K562 treated with DMSO at 1 percent for 4 hours (cell line): Measurements from ENCODE around the gene ZNF493. TPM values are rescaled to one million over a fixed set of nuclear protein-coding genes. Genes with fewer than 3 reads are reported as not detected.

Experiments used
- total RNA-seq: library from RNA; unstranded; fragments of 300-600 nt; gene quantifications from 2 replicates; pipeline ENCODE4 v1.2.3, GENCODE V29; 2022; ENCODE audit not compliant: insufficient read depth

Gene ZNF493
- 2.7 and 6.1 TPM in 2 replicates for total RNA-seq

DNA sequence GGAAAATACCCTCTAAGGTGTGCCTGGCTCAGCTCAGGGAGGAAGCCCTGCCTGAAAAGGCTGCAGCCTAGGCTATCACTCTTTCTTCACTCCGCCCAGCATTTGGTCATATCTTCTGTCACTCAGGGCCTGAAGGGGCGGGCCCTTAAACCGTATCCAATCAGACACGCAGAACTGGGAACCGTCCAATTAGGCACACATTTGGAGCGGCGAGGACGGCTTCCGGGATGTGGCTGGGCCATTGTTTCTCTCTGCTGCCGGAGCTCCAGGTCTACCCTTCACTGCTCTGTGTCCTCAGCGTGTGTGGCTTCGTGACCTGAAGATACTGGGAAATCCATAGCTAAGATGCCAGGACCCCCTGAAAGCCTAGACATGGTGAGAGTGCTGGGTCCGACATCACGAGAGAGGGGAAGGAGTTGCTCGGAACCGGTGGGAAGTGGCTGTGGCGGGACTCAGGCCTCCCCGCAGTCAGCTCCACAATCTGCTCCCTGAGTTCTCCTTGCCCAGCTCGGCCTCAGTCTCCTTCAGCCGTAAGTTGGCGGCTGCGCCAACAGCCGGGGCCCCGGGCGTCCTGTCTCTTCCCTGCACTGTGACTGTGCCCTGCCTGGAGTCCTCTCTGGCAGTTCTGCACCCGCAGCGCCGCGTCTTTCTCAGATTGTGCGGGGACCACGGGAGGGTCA is at the start of gene ZNF493:
TSS of gene ZNF493 (plus strand) at position 241 of the 680 bp plus-strand sequence. CDS start at position 346, 105 bp downstream.

GRCh38 chr19:21358768-21359451 is 38.0 kb upstream of the ZNF493 start, which contains the start of gene ZNF738:
ZNF738 (plus strand) TSS chr19:21359000; CDS start chr19:21359141, 141 bp downstream.

Other genes with a start within 250 kb of the ZNF493 start
- 1.1 and 1.2 TPM in 2 replicates for gene ZNF708, start 67.7 kb upstream of the ZNF493 start, total RNA-seq
- gene ZNF738, start 38.1 kb upstream of the ZNF493 start, total RNA-seq: 5.2 and 5.6 TPM in 2 replicates
- 8.9 and 9.5 TPM in 2 replicates for gene ZNF429, start 108.5 kb downstream of the ZNF493 start, total RNA-seq